Neutrophil (primary cell): ENCODE data around the gene YEATS2.

Experiments
- H3K27ac ChIP-seq: fragments of 200-600 bp; sonication (generic); 2 replicates; pipeline ENCODE4 v1.5.1; 2016; ENCODE audit warnings: mild to moderate bottlenecking, moderate library complexity
- H3K27me3 ChIP-seq: fragments of 200-600 bp; sonication (generic); 2 replicates; pipeline ENCODE4 v1.6.0; 2016; ENCODE audit warnings: mild to moderate bottlenecking
- H3K36me3 ChIP-seq: fragments of 200-600 bp; sonication (generic); 2 replicates; pipeline ENCODE4 v1.5.1; 2017
- H3K4me1 ChIP-seq, 2 experiments: fragments of 200-600 bp in 1 of 2; sonication (generic) in 1 of 2; 1 replicate in 1 of 2; 2 replicates in 1 of 2; pipeline versions ENCODE4 v1.5.1 to v1.6.1; 2013 to 2016; ENCODE audit warnings: low read depth in 1 of 2, low read length in 1 of 2, mild to moderate bottlenecking in 1 of 2, moderate library complexity in 1 of 2; ENCODE audit not compliant: control insufficient read depth in 1 of 2, insufficient read depth in 1 of 2
- H3K4me3 ChIP-seq, 2 experiments: fragments of 200-600 bp in 1 of 2; sonication (generic) in 1 of 2; 1 replicate in 1 of 2; 2 replicates in 1 of 2; pipeline ENCODE4 v1.5.1; 2013 to 2016; ENCODE audit warnings: low read depth in 1 of 2, low read length in 1 of 2, mild to moderate bottlenecking in 1 of 2, moderate library complexity in 1 of 2
- H3K9me3 ChIP-seq: fragments of 200-600 bp; sonication (generic); 2 replicates; pipeline ENCODE4 v1.5.1; 2016
- CTCF ChIP-seq: fragments of 200-600 bp; sonication (generic); IDR thresholded peaks from 2 replicates; pipeline ENCODE4 v1.5.1; 2016; ENCODE audit warnings: antibody characterized with exemption

Gene YEATS2

DNA sequence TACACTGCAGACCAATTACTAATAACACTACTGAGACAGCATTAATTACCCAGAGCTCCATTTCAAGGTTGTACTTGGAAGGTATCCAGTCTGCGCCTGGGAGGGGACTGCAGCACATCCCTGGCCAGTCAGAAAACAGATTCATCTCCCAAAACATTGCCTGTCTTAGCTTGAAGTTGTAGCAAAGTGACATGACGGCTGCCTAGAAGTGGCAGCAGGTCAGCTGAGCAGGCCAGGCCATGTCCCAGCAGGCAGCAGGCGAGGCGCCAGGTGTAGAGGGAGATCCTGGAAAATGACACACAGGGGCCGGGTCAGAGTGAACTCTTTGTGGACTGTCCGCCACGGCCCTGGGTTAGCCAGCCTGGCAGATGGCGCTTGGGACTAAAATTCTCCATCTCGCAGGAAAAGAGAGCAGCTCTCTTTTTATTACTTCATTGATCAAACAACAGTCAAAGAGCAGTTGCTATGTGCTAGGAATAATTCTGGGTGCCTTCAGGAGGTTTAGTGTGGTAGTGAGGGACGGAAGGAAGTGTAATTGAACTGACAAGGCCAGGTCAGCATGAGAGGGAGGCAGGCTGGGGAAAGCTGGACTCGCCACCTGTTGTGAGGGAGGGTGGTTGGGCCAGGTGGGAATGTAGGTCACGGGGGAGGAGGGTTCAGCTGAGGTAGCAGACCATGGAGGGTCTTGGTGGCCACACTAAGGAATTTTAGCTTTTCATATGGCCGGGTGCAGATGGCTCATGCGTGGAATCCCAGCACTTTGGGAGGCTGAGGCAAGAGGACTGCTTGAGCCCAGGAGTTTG, 129.1 kb downstream of the YEATS2 start:
- Histone ChIP-seq H3K27ac (no peak overlapping the region), H3K27me3 (peaks cover 47% of the 10 kb centered on the region), H3K4me1 (peaks cover 10 to 20% of the 10 kb centered on the region in 2 experiments), H3K4me3 (no peak overlapping the region), H3K36me3 (peaks cover 53% of the 10 kb centered on the region), H3K9me3 (no peaks in the 10 kb centered on the region)
- no peak for TF ChIP-seq CTCF

DNA sequence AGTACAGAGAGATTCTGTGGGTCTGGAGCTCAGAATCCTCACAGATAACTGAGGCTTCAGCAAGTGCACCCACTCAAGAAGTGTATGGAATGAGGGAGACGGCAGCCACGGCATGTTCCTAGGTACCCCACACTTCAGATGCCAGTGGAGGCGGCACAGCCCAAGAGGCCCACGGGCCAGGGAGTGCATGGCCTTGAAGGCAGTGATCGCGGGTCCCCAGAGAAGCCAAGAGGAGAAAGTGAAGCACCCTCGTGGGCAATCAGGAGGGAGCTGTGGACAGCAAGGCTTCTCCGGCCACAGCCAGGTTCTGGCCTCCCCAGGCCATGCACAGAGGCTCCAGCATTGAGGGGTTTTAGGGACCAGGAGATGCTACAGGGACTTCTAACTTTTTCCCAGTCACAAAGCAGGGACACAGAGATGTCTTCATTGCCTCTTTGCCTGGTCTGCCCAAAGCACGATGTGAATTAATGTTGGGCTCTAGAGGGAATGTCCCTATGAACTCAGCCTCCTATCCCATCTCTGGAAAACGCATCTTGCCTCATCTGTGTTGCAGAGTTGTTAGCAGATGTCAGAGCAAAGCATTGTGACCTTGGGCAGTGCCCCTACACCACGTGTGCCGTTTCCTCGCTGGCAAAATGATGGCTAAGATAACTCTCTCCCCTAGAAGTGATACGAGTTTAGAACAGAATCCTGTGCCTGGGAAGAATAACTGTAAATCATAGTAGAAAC, 130.4 kb downstream of the YEATS2 start:
- Histone ChIP-seq H3K27ac (no peak overlapping the region), H3K9me3 (no peaks in the 10 kb centered on the region), H3K36me3 (peaks cover 66% of the 10 kb centered on the region), H3K27me3 (peaks cover 41% of the 10 kb centered on the region), H3K4me1 (peaks cover 10 to 20% of the 10 kb centered on the region in 2 experiments), H3K4me3 (no peak overlapping the region)
- no peak for TF ChIP-seq CTCF

DNA sequence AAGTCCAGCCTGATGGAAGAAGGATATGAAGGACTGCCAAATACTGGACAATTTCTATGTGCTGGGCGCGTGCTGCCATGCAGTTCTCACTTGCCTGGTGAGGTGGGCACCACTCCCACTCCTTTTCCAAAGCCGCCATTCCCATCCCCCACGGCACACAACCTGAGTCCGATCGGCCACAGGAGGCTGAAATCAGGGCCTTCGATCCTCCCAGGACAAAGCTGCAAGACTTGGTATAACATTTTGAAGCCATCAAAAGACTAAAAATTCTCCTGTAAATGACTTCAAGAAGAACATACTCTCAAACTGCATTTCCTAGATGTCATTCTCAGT, 130.9 kb downstream of the YEATS2 start:
- no peak for TF ChIP-seq CTCF
- Histone ChIP-seq H3K4me3 (no peak overlapping the region), H3K27ac (no peak overlapping the region), H3K4me1 (peaks cover 10 to 20% of the 10 kb centered on the region in 2 experiments), H3K36me3 (peaks cover 72% of the 10 kb centered on the region), H3K27me3 (peaks cover 36% of the 10 kb centered on the region), H3K9me3 (no peaks in the 10 kb centered on the region)

GRCh38 chr3:183829466-183829865, 131.9 kb downstream of the YEATS2 start:
- Histone ChIP-seq H3K27me3 (peaks cover 26% of the 10 kb centered on the region), H3K4me3 (no peak overlapping the region), H3K27ac (no peak overlapping the region), H3K36me3 (peaks cover 81% of the 10 kb centered on the region), H3K4me1 (peaks cover 8 to 13% of the 10 kb centered on the region in 2 experiments), H3K9me3 (no peaks in the 10 kb centered on the region)
- no peak for TF ChIP-seq CTCF

GRCh38 chr3:183830187-183830586, 132.6 kb downstream of the YEATS2 start:
- no peak for TF ChIP-seq CTCF
- Histone ChIP-seq H3K4me1 (peaks cover under 1 to 6% of the 10 kb centered on the region in 2 experiments), H3K9me3 (no peaks in the 10 kb centered on the region), H3K27me3 (peaks cover 19% of the 10 kb centered on the region), H3K36me3 (peaks cover 83% of the 10 kb centered on the region), H3K27ac (no peak overlapping the region), H3K4me3 (no peak overlapping the region)
